Common myeloid progenitor, CD34-positive (primary cell): ENCODE data around the gene SDK1.

Experiments used
- CTCF ChIA-PET: fragments of 350-600 bp; sonication (Branson Sonifier 250); formaldehyde crosslinking; loops from one replicate; lab custom pipeline; 2021; ENCODE audit warnings: antibody characterized with exemption; lab: Charles Lee
- POLR2A ChIA-PET: fragments of 350-600 bp; sonication (Branson Sonifier 250); formaldehyde crosslinking; loops from one replicate; lab custom pipeline; 2021; ENCODE audit warnings: antibody characterized with exemption; lab: Charles Lee
- DNase-seq, 3 donors: peaks; one replicate each; pipeline versions ENCODE4 v3.0.0 to v3.0.0-alpha.2; 2013
- H3K27ac ChIP-seq, 2 experiments: 1 replicate in 1 of 2; 2 replicates in 1 of 2; pipeline ENCODE4 v1.7.0; 2013; ENCODE audit warnings: inconsistent platforms in 2 of 2, low read length in 2 of 2, mild to moderate bottlenecking in 2 of 2, low read depth in 1 of 2, moderate library complexity in 1 of 2; ENCODE audit not compliant: severe bottlenecking in 2 of 2, insufficient read depth in 1 of 2, poor library complexity in 1 of 2
- H3K27me3 ChIP-seq, 5 experiments: replicated peaks in 2 of 5; 1 replicate in 3 of 5; 2 replicates in 2 of 5; pipeline versions ENCODE4 v1.6.1 to v1.7.0; 2013; ENCODE audit warnings: low read length in 4 of 5, mild to moderate bottlenecking in 2 of 5, moderate library complexity in 2 of 5, inconsistent platforms in 1 of 5; ENCODE audit not compliant: insufficient read depth in 5 of 5, control insufficient read depth in 4 of 5
- H3K36me3 ChIP-seq, 4 experiments: 1 replicate in 2 of 4; 2 replicates in 2 of 4; pipeline versions ENCODE4 v1.6.1 to v1.7.0; 2013; ENCODE audit warnings: low read length in 3 of 4, control low read depth in 1 of 4, mild to moderate bottlenecking in 1 of 4; ENCODE audit not compliant: control insufficient read depth in 4 of 4, insufficient read depth in 4 of 4
- H3K4me1 ChIP-seq, 4 experiments: 1 replicate in 3 of 4; 2 replicates in 1 of 4; pipeline versions ENCODE4 v1.6.1 to v1.7.1; 2013; ENCODE audit warnings: low read length in 3 of 4, mild to moderate bottlenecking in 3 of 4, control low read depth in 1 of 4, inconsistent platforms in 1 of 4, moderate library complexity in 1 of 4; ENCODE audit not compliant: control insufficient read depth in 4 of 4, insufficient read depth in 4 of 4; ENCODE audit errors: control extremely low read depth in 1 of 4
- H3K4me3 ChIP-seq, 7 experiments: 1 replicate in 4 of 7; 2 replicates in 3 of 7; pipeline versions ENCODE4 v1.5.1 to v1.7.0; 2013; ENCODE audit warnings: mild to moderate bottlenecking in 7 of 7, low read length in 6 of 7, moderate library complexity in 6 of 7, inconsistent platforms in 2 of 7, low read depth in 2 of 7, control low read depth in 1 of 7; ENCODE audit not compliant: insufficient read depth in 4 of 7, control insufficient read depth in 1 of 7; ENCODE audit errors: extremely low read depth in 1 of 7
- H3K9me3 ChIP-seq, 5 experiments: 1 replicate in 4 of 5; 2 replicates in 1 of 5; pipeline versions ENCODE4 v1.6.1 to v1.7.1; 2013; ENCODE audit warnings: low read length in 4 of 5, mild to moderate bottlenecking in 2 of 5, inconsistent platforms in 1 of 5, low read depth in 1 of 5, moderate library complexity in 1 of 5; ENCODE audit not compliant: control insufficient read depth in 4 of 5, insufficient read depth in 2 of 5; ENCODE audit errors: control extremely low read depth in 1 of 5
- WGBS: methylation state at CpG from one replicate; pipeline ENCODE4 v1.1.5; 2013; ENCODE audit not compliant: insufficient coverage; 5-methylcytosine and 5-hydroxymethylcytosine counted together

SDK1 gene

DNA sequence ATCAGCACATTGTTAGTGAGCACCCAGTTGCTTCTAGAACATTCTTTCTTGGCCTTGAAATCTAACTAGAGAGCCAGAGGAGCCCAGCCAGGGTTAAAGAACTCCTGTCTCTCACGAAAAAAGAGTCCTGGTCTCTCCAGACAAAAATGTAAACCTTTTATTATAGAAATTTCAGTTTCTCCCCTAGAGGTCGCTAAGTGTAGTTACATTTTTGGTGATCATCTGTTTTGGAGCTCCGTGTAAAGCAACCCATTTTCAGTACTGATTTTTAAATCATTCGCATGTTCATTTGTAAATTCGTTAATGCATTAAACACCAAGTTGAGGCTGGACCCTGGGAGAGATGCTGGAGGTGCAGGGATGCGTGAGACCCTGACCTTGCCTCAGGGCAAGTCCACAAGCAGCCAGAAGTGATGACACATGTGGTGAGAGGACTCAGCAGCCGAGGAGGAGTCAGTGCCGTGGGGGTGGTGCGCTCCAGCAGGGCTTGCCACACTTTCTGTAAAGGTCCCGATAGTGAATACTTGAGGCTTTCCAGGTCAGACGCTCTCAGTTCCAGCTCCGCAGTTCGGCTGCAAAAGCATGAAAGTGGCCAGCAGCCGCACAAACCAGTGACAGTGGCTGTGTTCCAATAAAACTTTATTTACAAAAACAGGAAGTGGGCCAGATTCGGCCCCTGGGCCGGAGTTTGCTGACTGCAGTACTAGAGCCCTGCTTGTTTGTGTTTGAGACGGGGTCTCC lies 802.5 kb downstream of the SDK1 start:
- POLR2A ChIA-PET, result no interaction called here
- 90% methylated on average over 15 of the region's 17 CpGs for whole genome bisulfite sequencing
- no peaks in the 10 kb centered on the region for H3K27me3 ChIP-seq
- H3K9me3 ChIP-seq, result no peaks in the 10 kb centered on the region
- no peak overlapping the region for H3K27ac ChIP-seq
- peak in 2 of 3 donors; percentile 50 to 56 for DNase-seq
- H3K36me3 ChIP-seq, result no peaks in the 10 kb centered on the region
- CTCF ChIA-PET, result interaction anchor here (0.6 to 2.2 kb wide), 14 partner anchors 8 to 101 kb away, joined by 3 to 8 read pairs (median 3); no protein-coding TSS in a partner anchor
- no peak overlapping the region for H3K4me3 ChIP-seq
- peaks cover 0 to 7% (median 0%) of the 10 kb centered on the region in 4 experiments for H3K4me1 ChIP-seq

DNA sequence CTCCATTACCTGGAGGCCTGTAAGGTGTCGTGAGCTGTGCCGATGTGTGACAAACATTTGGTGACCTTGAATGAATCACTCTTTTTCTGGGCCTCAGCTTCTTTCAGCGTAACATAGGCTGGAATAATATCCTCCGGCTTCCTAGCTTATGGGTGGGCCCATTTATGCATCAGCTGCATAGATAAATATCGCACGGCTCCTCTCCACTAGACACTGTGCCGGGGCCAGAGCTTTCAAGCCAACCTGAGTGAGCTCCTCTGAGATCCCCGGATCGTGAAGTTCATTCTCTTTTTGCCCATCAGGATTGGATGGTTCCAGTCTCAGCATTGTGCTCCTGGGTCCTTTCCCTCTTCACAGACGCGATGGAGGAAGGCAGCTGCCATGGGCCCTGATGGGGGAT lies 806.8 kb downstream of the SDK1 start:
- Histone ChIP-seq H3K36me3 (no peaks in the 10 kb centered on the region), H3K27me3 (no peaks in the 10 kb centered on the region), H3K9me3 (no peaks in the 10 kb centered on the region), H3K4me1 (no peaks in the 10 kb centered on the region), H3K4me3 (no peak overlapping the region), H3K27ac (no peak overlapping the region)
- POLR2A ChIA-PET, result no interaction called here
- CTCF ChIA-PET, result interaction anchor here (0.9 kb wide), 1 partner anchor 372 kb away, joined by 3 read pairs; no protein-coding TSS in a partner anchor
- no peak for DNase-seq
- WGBS, result 98% methylated on average over 8 of the region's 11 CpGs

DNA sequence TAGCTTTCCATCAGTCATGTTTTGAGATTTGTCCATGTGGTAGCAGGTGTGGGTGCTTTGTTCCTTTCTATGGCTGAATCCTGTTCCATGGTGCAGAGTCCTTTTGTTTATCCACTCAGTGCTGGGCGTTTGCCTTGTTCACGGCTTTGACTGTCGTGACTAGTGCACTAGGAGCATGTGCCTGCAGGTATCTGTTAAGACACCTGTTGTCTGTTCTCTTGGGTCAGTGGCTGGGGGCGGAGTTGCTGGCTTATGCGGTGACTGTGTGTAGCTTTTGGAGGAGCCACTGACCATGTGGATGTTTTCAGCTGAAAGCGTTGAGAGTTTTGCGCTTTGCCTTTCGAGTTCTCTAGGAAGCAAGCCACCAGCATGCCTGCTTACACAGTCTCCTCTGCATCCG lies 807.9 kb downstream of the SDK1 start:
- Histone ChIP-seq H3K27ac (no peak overlapping the region), H3K9me3 (no peaks in the 10 kb centered on the region), H3K36me3 (no peaks in the 10 kb centered on the region), H3K4me1 (no peaks in the 10 kb centered on the region), H3K4me3 (no peak overlapping the region), H3K27me3 (no peaks in the 10 kb centered on the region)
- ChIA-PET CTCF (interaction anchor here (0.9 to 1.7 kb wide), 2 partner anchors 13 to 370 kb away, joined by 3 to 6 read pairs; no protein-coding TSS in a partner anchor), POLR2A (no interaction called here)
- no peak for DNase-seq
- over 99% methylated on average over 9 of the region's 9 CpGs for WGBS

- ChIA-PET POLR2A (no interaction called here), CTCF (interaction anchor here (1.7 kb wide), 1 partner anchor 12 kb away, joined by 6 read pairs; no protein-coding TSS in a partner anchor)
- no peaks in the 10 kb centered on the region for H3K4me1 ChIP-seq
- no peak for DNase-seq
- H3K4me3 ChIP-seq, result no peak overlapping the region
- H3K27ac ChIP-seq, result no peak overlapping the region
- no peaks in the 10 kb centered on the region for H3K9me3 ChIP-seq
- H3K36me3 ChIP-seq, result no peaks in the 10 kb centered on the region
- WGBS, result 90% methylated on average over 12 of the region's 16 CpGs
- no peaks in the 10 kb centered on the region for H3K27me3 ChIP-seq
Observed at GRCh38 chr7:4109481-4110110, 808.5 kb downstream of the SDK1 start.

DNA sequence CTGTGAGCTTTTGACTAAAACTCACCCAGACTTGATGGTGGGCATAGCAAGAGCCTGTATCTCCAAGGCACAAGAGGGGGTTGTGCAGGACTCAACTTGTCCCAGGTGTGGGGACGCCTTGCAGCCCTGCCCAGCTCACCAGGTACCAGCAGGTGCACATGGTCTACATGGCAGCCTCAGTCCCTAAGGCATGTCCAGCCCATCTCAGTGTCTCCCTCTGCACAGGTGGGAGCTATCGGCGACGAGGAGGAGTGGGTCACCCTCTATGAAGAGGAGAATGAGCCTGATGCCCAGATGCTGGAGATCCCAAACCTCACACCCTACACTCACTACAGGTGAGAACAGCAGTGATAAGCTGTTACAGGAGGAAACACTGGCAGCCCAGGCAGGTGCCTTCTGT lies 809.4 kb downstream of the SDK1 start:
- no peak overlapping the region for H3K27ac ChIP-seq
- H3K4me3 ChIP-seq, result no peak overlapping the region
- 89% methylated on average over 1 of the region's 4 CpGs for WGBS
- H3K9me3 ChIP-seq, result peaks cover 0 to 4% (median 1%) of the 10 kb centered on the region in 5 experiments
- ChIA-PET POLR2A (no interaction called here), CTCF (interaction anchor here (1.5 kb wide), 1 partner anchor 8 kb away, joined by 4 read pairs; no protein-coding TSS in a partner anchor)
- no peaks in the 10 kb centered on the region for H3K4me1 ChIP-seq
- no peaks in the 10 kb centered on the region for H3K27me3 ChIP-seq
- no peaks in the 10 kb centered on the region for H3K36me3 ChIP-seq
- DNase-seq, result no peak

- 87% methylated on average over 3 of the region's 5 CpGs for WGBS
- DNase-seq, result no peak
- Histone ChIP-seq H3K27me3 (no peaks in the 10 kb centered on the region), H3K4me3 (no peak overlapping the region), H3K9me3 (peaks cover 0 to 5% (median 1%) of the 10 kb centered on the region in 5 experiments), H3K4me1 (no peaks in the 10 kb centered on the region), H3K36me3 (no peaks in the 10 kb centered on the region), H3K27ac (no peak overlapping the region)
- POLR2A ChIA-PET, result no interaction called here
- CTCF ChIA-PET, result interaction anchor here (1.2 to 1.5 kb wide), 2 partner anchors 9 to 32 kb away, joined by 4 read pairs; no protein-coding TSS in a partner anchor
Observed at GRCh38 chr7:4111166-4111565, 810.1 kb downstream of the SDK1 start.

DNA sequence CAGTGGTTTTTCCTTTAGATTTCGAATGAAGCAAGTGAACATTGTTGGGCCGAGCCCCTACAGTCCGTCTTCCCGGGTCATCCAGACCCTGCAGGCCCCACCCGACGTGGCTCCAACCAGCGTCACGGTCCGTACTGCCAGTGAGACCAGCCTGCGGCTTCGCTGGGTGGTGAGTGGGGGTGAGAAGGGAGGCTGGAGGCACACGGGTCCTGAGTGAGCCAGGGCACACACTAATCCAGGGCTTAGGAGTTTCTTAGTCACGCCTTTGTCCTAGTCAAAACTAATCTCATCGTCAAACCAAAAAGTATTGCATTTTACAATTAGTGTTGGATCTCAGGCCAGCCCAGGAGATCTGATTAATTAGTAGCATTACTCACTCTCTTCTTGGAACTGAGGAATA lies 812.2 kb downstream of the SDK1 start:
- 100% methylated on average over 7 of the region's 14 CpGs for WGBS

More for the DNA sequence above, 812.2 kb downstream of the SDK1 start:
- H3K27me3 ChIP-seq, result no peaks in the 10 kb centered on the region
- no peaks in the 10 kb centered on the region for H3K36me3 ChIP-seq
- DNase-seq, result no peak
- CTCF ChIA-PET, result no interaction called here
- no peaks in the 10 kb centered on the region for H3K4me1 ChIP-seq
- no peak overlapping the region for H3K27ac ChIP-seq
- POLR2A ChIA-PET, result no interaction called here
- H3K4me3 ChIP-seq, result no peak overlapping the region
- H3K9me3 ChIP-seq, result peaks cover 0 to 7% (median 1%) of the 10 kb centered on the region in 5 experiments
